NB4 (cell line): Measurements from ENCODE around the gene SMYD3.
"Not testable (repeated sequence)": the region's sequence is repeated elsewhere in the genome, so short reads cannot be mapped to it uniquely, and the experiment has no call there.

ENCODE experiments used
- DNase-seq: peaks from one replicate; pipeline ENCODE4 v3.0.0; 2010; ENCODE audit warnings: low read depth
- H3K4me3 ChIP-seq: one replicate; pipeline ENCODE4 v1.5.1; 2011; ENCODE audit warnings: mild to moderate bottlenecking, low read depth, low read length, moderate library complexity
- MYC ChIP-seq: IDR thresholded peaks from 2 replicates; pipeline ENCODE4 v1.6.1; 2011; ENCODE audit warnings: low read depth, low read length
- POLR2A ChIP-seq: IDR thresholded peaks from 2 replicates; pipeline ENCODE4 v1.6.1; 2011; ENCODE audit warnings: mild to moderate bottlenecking; ENCODE audit not compliant: insufficient read length; ENCODE audit errors: extremely low read depth
- TF ChIP-seq, protein P1 (sequence below): IDR thresholded peaks from one replicate; pipeline ENCODE4 v1.5.1; 2012; ENCODE audit warnings: low read depth, low read length
- TF ChIP-seq, protein P2 (sequence below): IDR thresholded peaks from 2 replicates; pipeline ENCODE4 v1.6.1; 2011; ENCODE audit warnings: low read depth, low read length

The SMYD3 gene

DNA sequence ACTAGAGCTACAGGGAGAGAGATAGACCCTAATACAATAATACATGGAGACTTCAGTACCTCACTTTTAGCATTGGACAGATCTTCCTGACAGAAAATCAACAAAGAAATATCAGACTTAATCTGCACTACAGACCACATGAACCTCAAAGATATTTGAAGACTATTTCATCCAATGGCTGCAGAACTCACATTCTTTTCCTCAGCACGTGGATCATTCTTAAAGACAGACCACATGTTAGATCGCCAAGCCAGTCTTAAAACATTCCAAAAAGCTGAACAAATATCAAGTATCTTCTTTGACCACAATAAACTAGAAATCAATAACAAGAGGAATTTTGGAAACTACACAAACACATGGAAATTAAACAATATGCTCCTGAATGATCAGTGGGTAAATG is 776.3 kb downstream of the SMYD3 start:
- DNase-seq, result no peak
- TF ChIP-seq MYC, result no peak
- no peak for TF ChIP-seq POLR2A
- TF ChIP-seq, protein P1, sequence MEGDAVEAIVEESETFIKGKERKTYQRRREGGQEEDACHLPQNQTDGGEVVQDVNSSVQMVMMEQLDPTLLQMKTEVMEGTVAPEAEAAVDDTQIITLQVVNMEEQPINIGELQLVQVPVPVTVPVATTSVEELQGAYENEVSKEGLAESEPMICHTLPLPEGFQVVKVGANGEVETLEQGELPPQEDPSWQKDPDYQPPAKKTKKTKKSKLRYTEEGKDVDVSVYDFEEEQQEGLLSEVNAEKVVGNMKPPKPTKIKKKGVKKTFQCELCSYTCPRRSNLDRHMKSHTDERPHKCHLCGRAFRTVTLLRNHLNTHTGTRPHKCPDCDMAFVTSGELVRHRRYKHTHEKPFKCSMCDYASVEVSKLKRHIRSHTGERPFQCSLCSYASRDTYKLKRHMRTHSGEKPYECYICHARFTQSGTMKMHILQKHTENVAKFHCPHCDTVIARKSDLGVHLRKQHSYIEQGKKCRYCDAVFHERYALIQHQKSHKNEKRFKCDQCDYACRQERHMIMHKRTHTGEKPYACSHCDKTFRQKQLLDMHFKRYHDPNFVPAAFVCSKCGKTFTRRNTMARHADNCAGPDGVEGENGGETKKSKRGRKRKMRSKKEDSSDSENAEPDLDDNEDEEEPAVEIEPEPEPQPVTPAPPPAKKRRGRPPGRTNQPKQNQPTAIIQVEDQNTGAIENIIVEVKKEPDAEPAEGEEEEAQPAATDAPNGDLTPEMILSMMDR, result no peak
- TF ChIP-seq, protein P2, sequence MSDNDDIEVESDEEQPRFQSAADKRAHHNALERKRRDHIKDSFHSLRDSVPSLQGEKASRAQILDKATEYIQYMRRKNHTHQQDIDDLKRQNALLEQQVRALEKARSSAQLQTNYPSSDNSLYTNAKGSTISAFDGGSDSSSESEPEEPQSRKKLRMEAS, result no peak
- H3K4me3 ChIP-seq, result no peak overlapping the region

DNA sequence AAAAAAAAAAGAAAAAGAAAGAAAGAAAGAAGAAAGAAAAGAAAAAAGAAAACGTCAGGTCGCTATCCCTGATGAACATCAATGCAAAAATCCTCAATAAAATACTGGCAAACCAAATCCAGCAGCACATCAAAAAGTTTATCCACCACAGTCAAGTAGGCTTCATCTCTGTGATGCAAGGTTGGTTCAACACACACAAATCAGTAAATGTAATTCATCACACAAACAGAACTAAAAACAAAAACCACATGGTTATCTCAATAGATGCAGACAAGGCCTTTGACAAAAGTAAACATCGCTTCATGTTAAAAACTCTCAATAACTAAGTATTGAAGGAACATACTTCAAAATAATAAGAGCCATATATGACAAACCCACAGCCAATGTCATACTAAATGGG is 779.0 kb downstream of the SMYD3 start:
- not testable (repeated sequence) for H3K4me3 ChIP-seq, DNase-seq

DNA sequence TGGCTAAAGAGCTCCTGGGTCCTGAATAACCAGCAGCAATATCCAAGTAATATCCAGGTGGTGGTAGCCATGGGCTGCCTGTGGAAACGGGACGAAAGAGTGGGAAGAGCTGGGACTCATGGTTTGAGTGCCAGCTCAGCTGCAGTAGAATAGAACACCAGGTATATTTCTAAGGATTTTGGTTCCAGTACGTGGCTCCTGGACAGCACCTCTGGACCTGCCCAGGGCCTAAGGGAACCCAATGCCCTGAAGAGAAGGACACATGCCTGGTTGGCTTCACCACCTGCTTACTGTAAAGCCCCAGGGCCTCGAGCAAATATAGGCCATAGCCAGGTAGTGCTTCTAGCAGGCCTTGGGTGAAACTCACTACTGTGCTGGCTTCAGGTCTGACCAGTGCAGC is 785.6 kb downstream of the SMYD3 start:
- no peak for DNase-seq
- H3K4me3 ChIP-seq, result no peak overlapping the region

DNA sequence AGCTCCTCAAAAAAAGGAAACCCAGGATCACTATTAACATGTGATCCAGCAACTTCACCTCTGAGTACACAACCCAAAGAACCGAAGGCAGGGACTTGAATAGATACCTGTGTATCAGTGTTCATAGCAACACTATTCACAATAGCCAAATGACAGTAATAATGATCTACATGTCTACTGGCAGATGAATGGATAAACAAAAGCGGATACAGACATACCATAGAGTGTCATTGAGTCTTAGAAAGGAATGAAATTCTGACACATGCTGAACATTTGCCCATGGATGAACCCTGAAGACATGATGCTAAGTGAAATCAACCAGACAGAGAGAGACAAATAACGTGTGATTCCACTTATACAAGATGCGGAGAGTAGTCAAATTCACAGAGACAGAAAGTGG is 788.1 kb downstream of the SMYD3 start:
- H3K4me3 ChIP-seq, result no peak overlapping the region
- TF ChIP-seq, protein P1, result no peak
- no peak for TF ChIP-seq POLR2A
- TF ChIP-seq, protein P2, result no peak
- DNase-seq, result no peak

More for the DNA sequence above, 785.6 kb downstream of the SMYD3 start:
- TF ChIP-seq, protein P1, result no peak
- TF ChIP-seq, protein P2, result no peak
- no peak for TF ChIP-seq MYC
- TF ChIP-seq POLR2A, result no peak

DNA sequence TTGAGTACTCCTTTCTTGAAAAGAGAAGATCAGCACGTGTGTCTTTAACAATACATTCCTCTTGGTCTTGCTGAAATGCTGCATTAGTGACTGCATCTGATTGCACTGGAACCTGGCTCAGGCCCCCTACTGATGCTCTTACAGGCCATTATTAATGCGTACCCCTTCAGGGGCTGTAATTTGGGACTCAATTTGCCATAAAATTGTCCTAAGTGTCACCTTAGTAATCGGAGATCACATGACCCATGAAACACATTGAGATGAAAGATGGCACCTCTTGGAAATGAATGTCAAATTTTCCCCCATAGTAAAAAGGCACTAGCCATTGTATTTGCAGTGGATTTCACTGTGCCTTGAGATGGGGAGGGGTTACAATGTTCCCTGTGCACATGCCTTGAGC is 789.0 kb downstream of the SMYD3 start:
- DNase-seq, result no peak
- no peak overlapping the region for H3K4me3 ChIP-seq
- TF ChIP-seq, protein P2, result no peak
- TF ChIP-seq MYC, result no peak
- no peak for TF ChIP-seq POLR2A
- TF ChIP-seq, protein P1, result no peak

DNA sequence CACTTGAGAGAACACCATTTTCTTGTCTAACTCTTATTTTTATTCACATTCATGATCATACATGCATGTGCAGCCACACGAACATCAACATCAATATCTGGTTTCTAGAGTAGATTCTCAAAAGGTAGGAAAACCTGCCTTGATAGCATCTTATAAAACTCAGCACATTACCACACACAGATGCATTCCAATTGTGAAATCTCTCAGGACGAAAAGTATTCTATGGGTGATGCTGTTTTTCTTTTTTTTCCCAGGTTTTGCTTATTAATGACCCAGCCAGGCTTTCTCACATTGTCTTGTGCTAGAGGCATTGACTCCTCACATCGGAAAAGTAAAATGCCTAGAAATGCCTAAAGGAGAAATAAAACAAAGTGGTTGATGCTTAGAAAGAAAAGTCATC is 789.5 kb downstream of the SMYD3 start:
- TF ChIP-seq, protein P2, result no peak
- no peak for TF ChIP-seq POLR2A
- no peak for TF ChIP-seq MYC
- no peak for DNase-seq
- no peak overlapping the region for H3K4me3 ChIP-seq

DNA sequence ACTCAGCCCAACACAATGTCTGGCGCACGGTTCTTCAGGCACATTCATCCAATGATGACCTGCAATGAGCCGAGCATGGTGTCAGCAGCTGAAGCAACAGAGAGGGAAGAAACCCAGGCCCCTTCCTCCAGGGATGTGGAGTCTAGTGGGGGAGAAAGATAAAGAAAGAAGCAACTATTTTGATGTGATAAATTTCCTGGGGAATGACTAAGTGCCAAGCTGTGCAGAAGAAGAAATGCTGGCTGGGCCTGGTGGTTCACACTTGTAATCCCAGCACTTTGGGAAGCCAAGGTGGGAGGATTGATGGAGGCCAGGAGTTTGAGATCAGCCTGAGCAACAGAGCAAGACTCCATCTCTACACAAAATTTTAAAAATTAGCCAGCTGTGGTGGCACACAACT is 790.5 kb downstream of the SMYD3 start:
- H3K4me3 ChIP-seq, result no peak overlapping the region
- TF ChIP-seq, protein P1, result no peak
- no peak for TF ChIP-seq POLR2A
- TF ChIP-seq, protein P2, result no peak
- TF ChIP-seq MYC, result no peak
- DNase-seq, result no peak
